ENCODE measurements around the gene SLC22A23.

DNA sequence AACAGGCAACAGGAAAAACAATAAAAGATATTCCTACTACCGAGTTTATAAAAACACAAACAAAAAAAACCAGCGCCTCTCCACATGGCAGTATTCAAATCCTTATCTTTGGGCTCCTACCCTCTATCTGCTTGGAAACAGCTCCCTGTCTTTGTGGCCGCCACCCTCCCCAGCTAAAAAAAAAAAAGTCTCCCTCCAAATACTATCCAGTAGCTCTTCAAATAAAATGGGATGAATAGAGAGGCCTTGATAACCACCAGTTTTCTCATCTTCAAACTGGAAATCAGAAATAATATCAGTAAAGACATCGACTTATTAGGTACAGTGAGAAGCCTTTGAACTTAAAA is 101.9 kb downstream of the SLC22A23 start:
- TF ChIP-seq, protein P1, sequence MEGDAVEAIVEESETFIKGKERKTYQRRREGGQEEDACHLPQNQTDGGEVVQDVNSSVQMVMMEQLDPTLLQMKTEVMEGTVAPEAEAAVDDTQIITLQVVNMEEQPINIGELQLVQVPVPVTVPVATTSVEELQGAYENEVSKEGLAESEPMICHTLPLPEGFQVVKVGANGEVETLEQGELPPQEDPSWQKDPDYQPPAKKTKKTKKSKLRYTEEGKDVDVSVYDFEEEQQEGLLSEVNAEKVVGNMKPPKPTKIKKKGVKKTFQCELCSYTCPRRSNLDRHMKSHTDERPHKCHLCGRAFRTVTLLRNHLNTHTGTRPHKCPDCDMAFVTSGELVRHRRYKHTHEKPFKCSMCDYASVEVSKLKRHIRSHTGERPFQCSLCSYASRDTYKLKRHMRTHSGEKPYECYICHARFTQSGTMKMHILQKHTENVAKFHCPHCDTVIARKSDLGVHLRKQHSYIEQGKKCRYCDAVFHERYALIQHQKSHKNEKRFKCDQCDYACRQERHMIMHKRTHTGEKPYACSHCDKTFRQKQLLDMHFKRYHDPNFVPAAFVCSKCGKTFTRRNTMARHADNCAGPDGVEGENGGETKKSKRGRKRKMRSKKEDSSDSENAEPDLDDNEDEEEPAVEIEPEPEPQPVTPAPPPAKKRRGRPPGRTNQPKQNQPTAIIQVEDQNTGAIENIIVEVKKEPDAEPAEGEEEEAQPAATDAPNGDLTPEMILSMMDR (IDR thresholded peaks at IDR 0.05): no peak
- TF ChIP-seq POLR2AphosphoS5 (IDR thresholded peaks at IDR 0.05): no peak
- TF ChIP-seq POLR2A (IDR thresholded peaks at IDR 0.05): no peak
